Keratinocyte (primary cell): ENCODE results near the gene FAF1. TPM values are rescaled to one million over a fixed set of nuclear protein-coding genes. Genes with fewer than 3 reads are reported as not detected.

Experiments
- DNase-seq: peaks from one replicate; pipeline ENCODE4 v3.0.0-alpha.2; 2011; ENCODE audit warnings: low read depth, missing footprints, low spot score
- FAIRE-seq: peaks from 2 replicates; lab custom pipeline; 2011; peaks lifted over from hg19 to GRCh38; lab: Jason Lieb, UNC
- H2AFZ ChIP-seq: 2 replicates; pipeline ENCODE4 v1.6.0; 2012; ENCODE audit warnings: low read length, control low read depth, inconsistent platforms; ENCODE audit not compliant: control insufficient read depth
- H3K27ac ChIP-seq: 2 replicates; pipeline ENCODE4 v1.5.1; 2011; ENCODE audit warnings: low read length; ENCODE audit not compliant: control insufficient read depth, insufficient read depth
- H3K27me3 ChIP-seq: 3 replicates; pipeline ENCODE4 v1.6.0; 2011; ENCODE audit warnings: low read length; ENCODE audit not compliant: control insufficient read depth, insufficient read depth; ENCODE audit errors: extremely low read depth
- H3K36me3 ChIP-seq, 2 experiments: 2 replicates in 1 of 2; 3 replicates in 1 of 2; pipeline ENCODE4 v1.5.1; 2011; ENCODE audit warnings: low read length in 2 of 2, mild to moderate bottlenecking in 1 of 2; ENCODE audit not compliant: control insufficient read depth in 2 of 2, insufficient read depth in 2 of 2; ENCODE audit errors: extremely low read depth in 1 of 2
- H3K4me1 ChIP-seq: 3 replicates; pipeline ENCODE4 v1.5.1; 2011; ENCODE audit warnings: low read length; ENCODE audit not compliant: control insufficient read depth, insufficient read depth; ENCODE audit errors: extremely low read depth
- H3K4me2 ChIP-seq: 3 replicates; pipeline ENCODE4 v1.6.0; 2011; ENCODE audit warnings: low read depth, low read length; ENCODE audit not compliant: control insufficient read depth, insufficient read depth; ENCODE audit errors: extremely low read depth
- H3K4me3 ChIP-seq, 3 experiments: fragments of 200-600 bp in 1 of 3; sonication (generic) in 1 of 3; 2 replicates in 2 of 3; 3 replicates in 1 of 3; pipeline ENCODE4 v1.5.1; 2011 to 2016; ENCODE audit warnings: low read length in 3 of 3, mild to moderate bottlenecking in 3 of 3, control low read depth in 2 of 3, inconsistent platforms in 1 of 3, low read depth in 1 of 3, mixed read lengths in 1 of 3, mixed run types in 1 of 3, moderate library complexity in 1 of 3; ENCODE audit not compliant: control insufficient read depth in 2 of 3, insufficient read depth in 2 of 3; ENCODE audit errors: extremely low read depth in 1 of 3
- H3K79me2 ChIP-seq: 2 replicates; pipeline ENCODE4 v1.6.0; 2012; ENCODE audit warnings: low read length; ENCODE audit not compliant: control insufficient read depth, insufficient read depth
- H3K9ac ChIP-seq: 3 replicates; pipeline ENCODE4 v1.6.0; 2011; ENCODE audit warnings: low read length; ENCODE audit not compliant: control insufficient read depth, insufficient read depth; ENCODE audit errors: extremely low read depth
- H3K9me1 ChIP-seq: 3 replicates; pipeline ENCODE4 v1.6.0; 2011; ENCODE audit warnings: low read length; ENCODE audit not compliant: control insufficient read depth, insufficient read depth; ENCODE audit errors: extremely low read depth
- H3K9me3 ChIP-seq: 2 replicates; pipeline ENCODE4 v1.5.1; 2012; ENCODE audit warnings: low read depth, low read length; ENCODE audit not compliant: control insufficient read depth
- H4K20me1 ChIP-seq: 3 replicates; pipeline ENCODE4 v1.6.0; 2011; ENCODE audit warnings: low read length; ENCODE audit not compliant: control insufficient read depth, insufficient read depth; ENCODE audit errors: extremely low read depth
- CTCF ChIP-seq, 3 experiments: IDR thresholded peaks in 1 of 3; conservative IDR thresholded peaks in 1 of 3; optimal IDR thresholded peaks in 1 of 3; 2 replicates in 2 of 3; 3 replicates in 1 of 3; pipeline versions ENCODE3 to v1.5.1; 2011; ENCODE audit warnings: low read length in 3 of 3, mild to moderate bottlenecking in 3 of 3, moderate library complexity in 2 of 3, control low read depth in 1 of 3, inconsistent platforms in 1 of 3; ENCODE audit not compliant: insufficient read depth in 2 of 3; ENCODE audit errors: extremely low read depth in 1 of 3
- EZH2 ChIP-seq: IDR thresholded peaks from one replicate; pipeline ENCODE4 v1.6.1; 2012; ENCODE audit warnings: inconsistent platforms, mild to moderate bottlenecking, low read length, moderate library complexity
- dilution Hi-C: fragments of 300-500 bp; cut with MboI; formaldehyde crosslinking; loops from one replicate; pipeline ENCODE4 v1.7.0; 2020; ENCODE audit warnings: low sequenced_read_pairs; ENCODE audit not compliant: extremely low pct_ligation_motif_present
- polyA plus RNA-seq, 5 experiments: library from polyadenylated mRNA; depleted of rRNA in 3 of 5; stranded (reverse) in 3 of 5; stranded (forward) in 1 of 5; unstranded in 1 of 5; fragments of >200 nt; gene quantifications; 1 replicate in 1 of 5; 2 replicates in 3 of 5; 3 replicates in 1 of 5; pipeline versions ENCODE4 v1.2.1 to v1.2.3, GENCODE V29; 2011 to 2012; ENCODE audit warnings: missing spikeins in 2 of 5, low read depth in 1 of 5, low replicate concordance in 1 of 5

The FAF1 gene
- polyA plus RNA-seq, 1 donor (not counting 4 experiments of a cell fraction or from before 2014, with no cell fraction given): 33.1 TPM

DNA sequence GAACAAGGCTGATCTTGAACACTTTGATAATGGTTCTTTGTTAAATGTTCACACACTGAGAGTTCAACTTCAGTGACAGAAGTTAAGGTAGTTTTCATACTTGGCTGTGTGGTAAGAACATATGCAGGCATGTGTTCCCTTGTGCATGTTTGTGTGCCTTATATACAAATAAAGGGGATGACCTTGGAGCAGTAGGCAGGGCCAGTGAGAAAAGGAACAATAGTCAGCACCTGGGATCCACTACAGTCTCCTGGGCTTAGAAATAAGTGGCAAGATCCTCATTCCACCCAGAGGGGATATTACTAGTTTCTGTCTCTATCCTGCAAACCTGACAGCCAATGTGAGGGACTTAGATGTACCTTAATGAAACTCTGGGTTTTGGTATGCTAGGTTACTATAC lies 486.6 kb downstream of the FAF1 start:
- no peak overlapping the region for H3K4me3 ChIP-seq
- no peak overlapping the region for H2AFZ ChIP-seq
- H3K4me2 ChIP-seq: no peak overlapping the region
- DNase-seq (no peak), FAIRE-seq (no peak)
- H3K36me3 ChIP-seq: peaks cover 4% of the 10 kb centered on the region in 2 experiments
- no peaks in the 10 kb centered on the region for H3K79me2 ChIP-seq
- H4K20me1 ChIP-seq: no peaks in the 10 kb centered on the region
- no peaks in the 10 kb centered on the region for H3K4me1 ChIP-seq
- H3K9me1 ChIP-seq: no peaks in the 10 kb centered on the region
- H3K9me3 ChIP-seq: no peaks in the 10 kb centered on the region
- H3K9ac ChIP-seq: no peak overlapping the region
- no peaks in the 10 kb centered on the region for H3K27me3 ChIP-seq
- no peak for TF ChIP-seq CTCF (optimal IDR thresholded peaks at IDR 0.05 in 1 of 3, IDR thresholded peaks at IDR 0.05 in 1 of 3, conservative IDR thresholded peaks at IDR 0.05 in 1 of 3; ENCODE audit: extremely low read depth in 1 of 3, insufficient read depth in 2 of 3, low read length in 3 of 3)
- no peak for TF ChIP-seq EZH2
- dilution Hi-C loops: no loop called here
- no peak overlapping the region for H3K27ac ChIP-seq

GRCh38 chr1:50471967-50472366 lies 488.1 kb downstream of the FAF1 start:
- no peak overlapping the region for H3K4me2 ChIP-seq
- no peak overlapping the region for H2AFZ ChIP-seq
- dilution Hi-C loops: no loop called here
- TF ChIP-seq CTCF (optimal IDR thresholded peaks at IDR 0.05 in 1 of 3, IDR thresholded peaks at IDR 0.05 in 1 of 3, conservative IDR thresholded peaks at IDR 0.05 in 1 of 3; ENCODE audit: extremely low read depth in 1 of 3, insufficient read depth in 2 of 3, low read length in 3 of 3) (no peak), EZH2 (no peak)
- H3K27ac ChIP-seq: no peak overlapping the region
- no peak for DNase-seq
- no peaks in the 10 kb centered on the region for H4K20me1 ChIP-seq
- no peak overlapping the region for H3K4me3 ChIP-seq
- no peak overlapping the region for H3K9ac ChIP-seq
- no peaks in the 10 kb centered on the region for H3K79me2 ChIP-seq
- H3K9me1 ChIP-seq: no peaks in the 10 kb centered on the region
- H3K36me3 ChIP-seq: peaks cover 4% of the 10 kb centered on the region in 2 experiments
- H3K27me3 ChIP-seq: no peaks in the 10 kb centered on the region
- no peak for FAIRE-seq
- no peaks in the 10 kb centered on the region for H3K4me1 ChIP-seq
- H3K9me3 ChIP-seq: no peaks in the 10 kb centered on the region
